GM18508 (cell line): Measurements from ENCODE around the gene HGFAC.

Experiments used
- ATAC-seq: cut with Tn5 transposase; IDR thresholded peaks from one replicate; pipeline ENCODE4 v1.9.1; 2021; ENCODE audit warnings: moderate number of reproducible peaks; ENCODE audit not compliant: insufficient read depth, unreplicated experiment

HGFAC gene

DNA sequence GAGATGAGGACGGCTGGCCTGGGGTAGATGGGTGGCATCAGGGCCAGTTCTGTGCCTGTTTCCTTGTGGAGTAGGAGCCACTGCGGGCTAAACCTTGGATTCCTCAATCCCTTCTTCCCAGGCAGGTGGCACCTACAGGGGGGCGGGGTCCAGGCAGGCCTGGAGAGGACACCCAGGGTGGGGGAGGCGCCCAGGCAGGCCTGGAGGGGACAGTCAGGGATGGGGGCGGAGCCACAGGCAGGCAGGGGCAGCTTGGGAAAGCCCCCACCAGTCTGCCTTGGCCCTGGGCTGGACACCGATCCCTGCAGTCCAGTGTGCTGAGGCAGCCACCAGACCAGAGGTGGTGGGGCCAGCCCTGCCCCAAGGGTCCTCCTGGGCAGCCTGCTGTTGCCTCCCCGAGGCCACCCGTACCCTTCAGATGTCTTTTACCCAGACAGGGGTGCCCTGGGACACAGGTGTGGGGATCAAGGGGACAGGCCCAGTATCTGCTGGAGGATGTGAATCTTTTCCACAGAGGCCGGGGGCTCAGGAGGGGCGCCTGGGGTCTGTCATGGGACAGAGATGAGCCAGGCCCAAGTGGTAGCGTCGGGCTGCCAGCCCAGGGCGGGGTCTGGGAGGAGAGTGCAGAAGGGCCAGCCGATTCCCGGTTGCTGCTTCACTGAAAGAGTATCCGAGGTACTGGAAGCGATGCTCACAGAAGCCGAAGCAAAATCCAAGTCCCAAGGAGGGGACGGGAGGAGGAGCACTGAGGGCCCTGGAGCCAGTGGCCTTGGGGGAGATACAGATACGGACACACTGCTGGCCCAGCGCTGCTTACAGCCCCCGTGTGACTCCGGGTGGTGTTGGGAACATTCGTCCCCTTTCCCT lies 56.0 kb downstream of the HGFAC start:
- no peak for ATAC-seq

DNA sequence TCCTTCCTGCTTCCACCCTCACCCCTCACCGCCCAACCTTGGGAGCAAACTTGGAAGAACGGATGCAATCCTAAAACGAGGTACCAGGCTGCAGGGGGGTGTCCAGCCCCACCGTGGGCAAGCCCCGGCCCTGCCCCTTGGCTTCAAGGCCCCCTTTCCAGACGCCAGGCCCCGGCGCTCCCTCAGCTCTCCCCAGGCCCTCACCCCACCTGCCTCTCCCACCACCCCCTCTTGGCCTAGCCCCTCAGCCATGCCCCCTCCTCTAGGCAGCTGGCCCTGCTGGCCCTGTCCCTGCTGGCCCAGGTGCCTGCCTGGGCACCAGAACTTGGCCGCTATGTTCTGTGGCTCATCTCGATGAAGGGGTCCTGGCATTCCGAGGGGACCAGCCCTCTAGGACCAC lies 56.6 kb downstream of the HGFAC start:
- no peak for ATAC-seq
